NB4 (cell line): ENCODE results near the gene RETREG3.

ENCODE experiments used
- CTCF ChIP-seq: IDR thresholded peaks from one replicate; pipeline ENCODE4 v1.5.1; 2012; ENCODE audit warnings: low read depth, low read length
- POLR2A ChIP-seq: IDR thresholded peaks from 2 replicates; pipeline ENCODE4 v1.6.1; 2011; ENCODE audit warnings: mild to moderate bottlenecking; ENCODE audit not compliant: insufficient read length; ENCODE audit errors: extremely low read depth

- no peak for TF ChIP-seq POLR2A
- TF ChIP-seq CTCF, result no peak
Measured at GRCh38 chr17:42568341-42569111, 40.6 kb downstream of the RETREG3 start.
